Activated CD4-positive, alpha-beta T cell treated with anti-CD3 and anti-CD28 coated beads for 36 hours (primary cell): Measurements from ENCODE around the gene GLDC. TPM values are rescaled to one million over a fixed set of nuclear protein-coding genes. Genes with fewer than 3 reads are reported as not detected.
A peak's percentile ranks its signal among the peaks of the same experiment; 100 is the strongest.
"Not testable (repeated sequence)": the region's sequence is repeated elsewhere in the genome, so short reads cannot be mapped to it uniquely, and the experiment has no call there.

Experiments
- ATAC-seq: fragments of 200-7000 bp; cut with Tn5 transposase; one replicate; pipeline ENCODE4 v1.10.0; 2021; ENCODE audit warnings: mild to moderate bottlenecking, moderate library complexity
- CTCF ChIA-PET: fragments of 350-600 bp; sonication (Branson Sonifier 250); formaldehyde crosslinking; loops from one replicate; lab custom pipeline; 2021; ENCODE audit warnings: antibody characterized with exemption; lab: Charles Lee
- POLR2A ChIA-PET: fragments of 350-600 bp; sonication (Branson Sonifier 250); formaldehyde crosslinking; loops from one replicate; lab custom pipeline; 2021; ENCODE audit warnings: antibody characterized with exemption, inconsistent platforms; lab: Charles Lee
- DNase-seq: peaks from one replicate; pipeline ENCODE4 v3.0.0-alpha.2; 2020
- H3K27ac Mint-ChIP-seq: one replicate; pipeline ENCODE4 v1.8.0; 2021; ENCODE audit warnings: mixed read lengths
- H3K27me3 Mint-ChIP-seq: one replicate; pipeline ENCODE4 v1.8.0; 2021; ENCODE audit warnings: mixed read lengths
- H3K36me3 Mint-ChIP-seq: one replicate; pipeline ENCODE4 v1.8.0; 2021; ENCODE audit warnings: low read depth, mixed read lengths
- H3K4me1 Mint-ChIP-seq: one replicate; pipeline ENCODE4 v1.8.0; 2021; ENCODE audit warnings: mixed read lengths
- H3K4me3 Mint-ChIP-seq: one replicate; pipeline ENCODE4 v1.8.0; 2021; ENCODE audit warnings: mild to moderate bottlenecking, moderate library complexity, mixed read lengths
- H3K9me3 Mint-ChIP-seq: one replicate; pipeline ENCODE4 v1.8.0; 2021; ENCODE audit warnings: low read depth, mixed read lengths
- intact Hi-C, 2 experiments: fragments of 100-400 bp; cut with DNase I in 1 of 2; cut with micrococcal nuclease in 1 of 2; formaldehyde crosslinking; loops; one replicate each; pipeline versions ENCODE4 v1.14.2 to v1.15.1; 2022 to 2024; cut with DNase I, micrococcal nuclease
- total RNA-seq, 2 experiments: library from RNA; stranded (reverse); gene quantifications; one replicate each; pipeline ENCODE4 v1.2.3, GENCODE V29; 2021

Gene GLDC
- total RNA-seq, 2 experiments from 2014 or later, result 0.95 to 1.8 TPM

- intact Hi-C loops, result no loop called here
- POLR2A ChIA-PET, result no interaction called here
- Mint-ChIP-seq H3K36me3 (no peaks in the 10 kb centered on the region), H3K27ac (no peak overlapping the region), H3K4me1 (no peaks in the 10 kb centered on the region), H3K27me3 (no peaks in the 10 kb centered on the region), H3K4me3 (no peak overlapping the region), H3K9me3 (no peaks in the 10 kb centered on the region)
- ATAC-seq (no peak), DNase-seq (no peak)
- CTCF ChIA-PET, result interaction anchor here (0.6 to 1.3 kb wide), 4 partner anchors 18 to 610 kb away, joined by 3 to 6 read pairs (median 4); partner anchors contain the start of gene GLDC
These were observed 18.7 kb upstream of the GLDC start for GRCh38 chr9:6664204-6664680.

GRCh38 chr9:6660512-6660911 lies 15.0 kb upstream of the GLDC start:
- ATAC-seq (no peak), DNase-seq (no peak)
- Mint-ChIP-seq H3K4me1 (no peaks in the 10 kb centered on the region), H3K27ac (no peak overlapping the region), H3K9me3 (no peaks in the 10 kb centered on the region), H3K36me3 (no peaks in the 10 kb centered on the region), H3K4me3 (no peak overlapping the region), H3K27me3 (no peaks in the 10 kb centered on the region)
- intact Hi-C loops, result no loop called here
- CTCF ChIA-PET, result interaction anchor here (0.7 kb wide), 1 partner anchor 188 kb away, joined by 3 read pairs; no protein-coding TSS in a partner anchor
- POLR2A ChIA-PET, result no interaction called here

GRCh38 chr9:6658628-6659353 lies 13.3 kb upstream of the GLDC start:
- no peak for ATAC-seq
- Mint-ChIP-seq H3K27me3 (peaks cover 2% of the 10 kb centered on the region), H3K9me3 (no peaks in the 10 kb centered on the region), H3K4me3 (no peak overlapping the region), H3K4me1 (peaks cover 3% of the 10 kb centered on the region), H3K36me3 (no peaks in the 10 kb centered on the region), H3K27ac (no peak overlapping the region)
- DNase-seq, result no peak
- ChIA-PET CTCF (no interaction called here), POLR2A (no interaction called here)
- intact Hi-C loops, result no loop called here

- no peaks in the 10 kb centered on the region for H3K9me3 Mint-ChIP-seq
These were observed 11.2 kb upstream of the GLDC start for GRCh38 chr9:6656614-6657300.

GRCh38 chr9:6655036-6655435 lies 9.5 kb upstream of the GLDC start:
- no peaks in the 10 kb centered on the region for H3K9me3 Mint-ChIP-seq
- no peak for DNase-seq
- POLR2A ChIA-PET, result no interaction called here
- no peak overlapping the region for H3K4me3 Mint-ChIP-seq
- peaks cover 3% of the 10 kb centered on the region for H3K4me1 Mint-ChIP-seq
- H3K36me3 Mint-ChIP-seq, result no peaks in the 10 kb centered on the region
- H3K27me3 Mint-ChIP-seq, result peaks cover 5% of the 10 kb centered on the region
- ATAC-seq, result no peak
- H3K27ac Mint-ChIP-seq, result no peak overlapping the region
- intact Hi-C loops, result no loop called here
- CTCF ChIA-PET, result interaction anchor here (0.6 kb wide), 1 partner anchor 312 kb away, joined by 3 read pairs; no protein-coding TSS in a partner anchor

More at GRCh38 chr9:6656614-6657300, 11.2 kb upstream of the GLDC start:
- no peak overlapping the region for H3K27ac Mint-ChIP-seq
- H3K36me3 Mint-ChIP-seq, result no peaks in the 10 kb centered on the region
- H3K4me1 Mint-ChIP-seq, result peaks cover 3% of the 10 kb centered on the region
- ATAC-seq (no peak), DNase-seq (no peak)
- H3K27me3 Mint-ChIP-seq, result peaks cover 5% of the 10 kb centered on the region
- POLR2A ChIA-PET, result no interaction called here
- CTCF ChIA-PET, result interaction anchor here (0.6 to 1.0 kb wide), 2 partner anchors 144 to 266 kb away, joined by 3 read pairs; no protein-coding TSS in a partner anchor
- intact Hi-C loops, result no loop called here
- H3K4me3 Mint-ChIP-seq, result no peak overlapping the region

GRCh38 chr9:6646293-6646636 lies 736 bp upstream of the GLDC start:
- H3K27ac Mint-ChIP-seq, result peak overlapping the region; percentile 47
- H3K27me3 Mint-ChIP-seq, result peaks cover 51% of the 10 kb centered on the region
- peak overlapping the region; percentile 71 for H3K4me3 Mint-ChIP-seq
- intact Hi-C loops, result loop anchor here in 1 of 2 experiments (5.0 kb wide), 1 partner anchor 49 kb away; no protein-coding TSS in a partner anchor
- DNase-seq (peak; percentile 57), ATAC-seq (peak; percentile 60)
- peaks cover 17% of the 10 kb centered on the region for H3K4me1 Mint-ChIP-seq
- H3K9me3 Mint-ChIP-seq, result no peaks in the 10 kb centered on the region
- ChIA-PET CTCF (interaction anchor here (0.6 to 1.0 kb wide), 5 partner anchors 11 to 622 kb away, joined by 3 to 5 read pairs (median 3); no protein-coding TSS in a partner anchor), POLR2A (no interaction called here)
- no peaks in the 10 kb centered on the region for H3K36me3 Mint-ChIP-seq

- peak overlapping the region; percentile 43 for H3K4me3 Mint-ChIP-seq
- peaks cover 62% of the 10 kb centered on the region for H3K27me3 Mint-ChIP-seq
- POLR2A ChIA-PET, H3K36me3 Mint-ChIP-seq, H3K9me3 Mint-ChIP-seq, H3K27ac Mint-ChIP-seq: not testable (repeated sequence)
- H3K4me1 Mint-ChIP-seq, result peaks cover 17% of the 10 kb centered on the region
- intact Hi-C loops, result loop anchor here (1.0 to 5.0 kb wide), 2 partner anchors 36 to 48 kb away; no protein-coding TSS in a partner anchor
- ATAC-seq, result peak; percentile 30
- DNase-seq, result peak; percentile 30
- CTCF ChIA-PET, result interaction anchor here (0.6 kb wide), 1 partner anchor 60 kb away, joined by 4 read pairs; no protein-coding TSS in a partner anchor
These were observed 499 bp downstream of the GLDC start for GRCh38 chr9:6645105-6645354.

GRCh38 chr9:6644346-6645104 lies 1.0 kb downstream of the GLDC start:
- peaks cover 64% of the 10 kb centered on the region for H3K27me3 Mint-ChIP-seq
- H3K4me1 Mint-ChIP-seq, result peaks cover 17% of the 10 kb centered on the region
- DNase-seq, result no peak
- no peaks in the 10 kb centered on the region for H3K9me3 Mint-ChIP-seq
- CTCF ChIA-PET, result interaction anchor here (0.6 kb wide), 2 partner anchors 9 to 59 kb away, joined by 4 to 5 read pairs; no protein-coding TSS in a partner anchor
- ATAC-seq, result no peak
- H3K27ac Mint-ChIP-seq, result no peak overlapping the region
- peak overlapping the region; percentile 43 for H3K4me3 Mint-ChIP-seq
- intact Hi-C loops, result loop anchor here (1.0 to 5.0 kb wide), 2 partner anchors 37 to 47 kb away; no protein-coding TSS in a partner anchor
- POLR2A ChIA-PET, result no interaction called here
- no peaks in the 10 kb centered on the region for H3K36me3 Mint-ChIP-seq

GRCh38 chr9:6641961-6642360 lies 3.6 kb downstream of the GLDC start:
- CTCF ChIA-PET, result interaction anchor here (1.4 kb wide), 1 partner anchor 14 kb away, joined by 4 read pairs; no protein-coding TSS in a partner anchor
- Mint-ChIP-seq H3K9me3 (no peaks in the 10 kb centered on the region), H3K27me3 (peaks cover 57% of the 10 kb centered on the region), H3K4me1 (peaks cover 17% of the 10 kb centered on the region), H3K27ac (no peak overlapping the region), H3K4me3 (no peak overlapping the region), H3K36me3 (no peaks in the 10 kb centered on the region)
- no peak for DNase-seq
- intact Hi-C loops, result no loop called here
- POLR2A ChIA-PET, result no interaction called here
- ATAC-seq, result no peak

- POLR2A ChIA-PET, result no interaction called here
- Mint-ChIP-seq H3K4me3 (no peak overlapping the region), H3K9me3 (no peaks in the 10 kb centered on the region), H3K4me1 (peaks cover 17% of the 10 kb centered on the region), H3K27ac (no peak overlapping the region), H3K27me3 (peaks cover 55% of the 10 kb centered on the region), H3K36me3 (no peaks in the 10 kb centered on the region)
- CTCF ChIA-PET, result interaction anchor here (1.4 kb wide), 1 partner anchor 13 kb away, joined by 4 read pairs; no protein-coding TSS in a partner anchor
- intact Hi-C loops, result no loop called here
- DNase-seq, result no peak
- ATAC-seq, result no peak
These were observed 4.0 kb downstream of the GLDC start for GRCh38 chr9:6641561-6641960.

GRCh38 chr9:6641056-6641455 lies 4.5 kb downstream of the GLDC start:
- Mint-ChIP-seq H3K4me3 (no peak overlapping the region), H3K9me3 (no peaks in the 10 kb centered on the region), H3K4me1 (peaks cover 13% of the 10 kb centered on the region), H3K27ac (no peak overlapping the region), H3K27me3 (peaks cover 56% of the 10 kb centered on the region), H3K36me3 (no peaks in the 10 kb centered on the region)
- intact Hi-C loops, result no loop called here
- ChIA-PET POLR2A (no interaction called here), CTCF (interaction anchor here (1.4 kb wide), 1 partner anchor 13 kb away, joined by 4 read pairs; no protein-coding TSS in a partner anchor)
- ATAC-seq (no peak), DNase-seq (no peak)
